SU-DHL-6 (cell line): ENCODE data around the gene TRIM29.

Experiments used
- EZH2phosphoT487 ChIP-seq: fragments of 200-600 bp; sonication (generic), shearing (Covaris generic); conservative IDR thresholded peaks from 2 replicates; pipeline ENCODE4 v1.6.1; 2018; ENCODE audit warnings: mild to moderate bottlenecking, antibody characterized with exemption, low read length, moderate library complexity, mixed read lengths
- TF ChIP-seq, protein P1 (sequence below): fragments of 200-600 bp; sonication (generic); IDR thresholded peaks from one replicate; pipeline ENCODE4 v1.5.1; 2017; ENCODE audit warnings: antibody characterized with exemption, mild to moderate bottlenecking, low read length, moderate library complexity; ENCODE audit not compliant: insufficient read depth, poor library complexity, severe bottlenecking

DNA sequence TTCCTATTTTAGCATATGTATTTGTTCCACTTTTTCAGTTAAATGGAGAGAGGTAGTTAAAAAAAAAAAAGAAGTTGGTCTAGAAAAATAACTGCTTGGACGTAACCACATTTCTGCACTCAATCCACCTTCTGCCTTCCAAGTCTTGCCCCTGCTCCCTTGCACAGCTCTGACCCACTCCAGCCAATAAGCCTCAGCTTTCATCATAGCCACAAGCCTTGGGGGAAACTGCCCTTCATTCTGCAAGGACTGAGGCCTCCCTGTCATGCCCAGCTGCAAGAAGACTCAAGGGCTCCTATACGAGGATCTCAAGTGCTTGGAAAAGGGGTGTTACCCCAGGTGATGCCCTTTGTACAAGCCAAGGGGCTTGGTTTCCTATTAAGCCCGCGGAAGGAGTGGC, 37.0 kb upstream of the TRIM29 start:
- TF ChIP-seq, protein P1, sequence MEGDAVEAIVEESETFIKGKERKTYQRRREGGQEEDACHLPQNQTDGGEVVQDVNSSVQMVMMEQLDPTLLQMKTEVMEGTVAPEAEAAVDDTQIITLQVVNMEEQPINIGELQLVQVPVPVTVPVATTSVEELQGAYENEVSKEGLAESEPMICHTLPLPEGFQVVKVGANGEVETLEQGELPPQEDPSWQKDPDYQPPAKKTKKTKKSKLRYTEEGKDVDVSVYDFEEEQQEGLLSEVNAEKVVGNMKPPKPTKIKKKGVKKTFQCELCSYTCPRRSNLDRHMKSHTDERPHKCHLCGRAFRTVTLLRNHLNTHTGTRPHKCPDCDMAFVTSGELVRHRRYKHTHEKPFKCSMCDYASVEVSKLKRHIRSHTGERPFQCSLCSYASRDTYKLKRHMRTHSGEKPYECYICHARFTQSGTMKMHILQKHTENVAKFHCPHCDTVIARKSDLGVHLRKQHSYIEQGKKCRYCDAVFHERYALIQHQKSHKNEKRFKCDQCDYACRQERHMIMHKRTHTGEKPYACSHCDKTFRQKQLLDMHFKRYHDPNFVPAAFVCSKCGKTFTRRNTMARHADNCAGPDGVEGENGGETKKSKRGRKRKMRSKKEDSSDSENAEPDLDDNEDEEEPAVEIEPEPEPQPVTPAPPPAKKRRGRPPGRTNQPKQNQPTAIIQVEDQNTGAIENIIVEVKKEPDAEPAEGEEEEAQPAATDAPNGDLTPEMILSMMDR = no peak
- TF ChIP-seq EZH2phosphoT487 = no peak
